Keratinocyte (primary cell): ENCODE results near the gene ZBTB9.
"Not testable (repeated sequence)": the region's sequence is repeated elsewhere in the genome, so short reads cannot be mapped to it uniquely, and the experiment has no call there.

Experiments used
- EZH2 ChIP-seq: IDR thresholded peaks from one replicate; pipeline ENCODE4 v1.6.1; 2012; ENCODE audit warnings: inconsistent platforms, mild to moderate bottlenecking, low read length, moderate library complexity
- TF ChIP-seq, protein P1 (sequence below), 3 experiments: IDR thresholded peaks in 1 of 3; conservative IDR thresholded peaks in 1 of 3; optimal IDR thresholded peaks in 1 of 3; 2 replicates in 2 of 3; 3 replicates in 1 of 3; pipeline versions ENCODE3 to v1.5.1; 2011; ENCODE audit warnings: low read length in 3 of 3, mild to moderate bottlenecking in 3 of 3, moderate library complexity in 2 of 3, control low read depth in 1 of 3, inconsistent platforms in 1 of 3; ENCODE audit not compliant: insufficient read depth in 2 of 3; ENCODE audit errors: extremely low read depth in 1 of 3

DNA sequence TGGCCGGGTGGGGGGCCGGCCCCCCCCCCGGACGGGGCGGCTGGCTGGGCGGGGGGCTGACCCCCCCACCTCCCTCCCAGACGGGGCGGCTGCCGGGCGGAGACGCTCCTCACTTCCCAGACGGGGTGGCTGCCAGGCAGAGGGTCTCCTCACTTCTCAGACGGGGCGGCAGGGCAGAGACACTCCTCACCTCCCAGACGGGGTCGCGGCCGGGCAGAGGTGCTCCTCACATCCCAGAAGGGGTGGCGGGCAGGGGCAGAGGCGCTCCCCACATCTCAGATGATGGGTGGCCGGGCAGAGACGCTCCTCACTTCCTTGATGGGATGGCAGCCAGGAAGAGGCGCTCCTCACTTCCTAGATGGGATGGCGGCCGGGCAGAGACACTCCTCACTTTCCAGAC is 31.3 kb downstream of the ZBTB9 start:
- TF ChIP-seq, protein P1, sequence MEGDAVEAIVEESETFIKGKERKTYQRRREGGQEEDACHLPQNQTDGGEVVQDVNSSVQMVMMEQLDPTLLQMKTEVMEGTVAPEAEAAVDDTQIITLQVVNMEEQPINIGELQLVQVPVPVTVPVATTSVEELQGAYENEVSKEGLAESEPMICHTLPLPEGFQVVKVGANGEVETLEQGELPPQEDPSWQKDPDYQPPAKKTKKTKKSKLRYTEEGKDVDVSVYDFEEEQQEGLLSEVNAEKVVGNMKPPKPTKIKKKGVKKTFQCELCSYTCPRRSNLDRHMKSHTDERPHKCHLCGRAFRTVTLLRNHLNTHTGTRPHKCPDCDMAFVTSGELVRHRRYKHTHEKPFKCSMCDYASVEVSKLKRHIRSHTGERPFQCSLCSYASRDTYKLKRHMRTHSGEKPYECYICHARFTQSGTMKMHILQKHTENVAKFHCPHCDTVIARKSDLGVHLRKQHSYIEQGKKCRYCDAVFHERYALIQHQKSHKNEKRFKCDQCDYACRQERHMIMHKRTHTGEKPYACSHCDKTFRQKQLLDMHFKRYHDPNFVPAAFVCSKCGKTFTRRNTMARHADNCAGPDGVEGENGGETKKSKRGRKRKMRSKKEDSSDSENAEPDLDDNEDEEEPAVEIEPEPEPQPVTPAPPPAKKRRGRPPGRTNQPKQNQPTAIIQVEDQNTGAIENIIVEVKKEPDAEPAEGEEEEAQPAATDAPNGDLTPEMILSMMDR (optimal IDR thresholded peaks at IDR 0.05 in 1 of 3, IDR thresholded peaks at IDR 0.05 in 1 of 3, conservative IDR thresholded peaks at IDR 0.05 in 1 of 3; ENCODE audit: extremely low read depth in 1 of 3, insufficient read depth in 2 of 3, low read length in 3 of 3): not testable (repeated sequence)
- TF ChIP-seq EZH2: not testable (repeated sequence)
